Left hindlimb (tissue), 1 donor: Measurements from ENCODE around the gene FANCG.

ENCODE experiments used
- DNase-seq: peaks from one replicate; pipeline ENCODE4 v3.0.0-alpha.2; 2018

FANCG gene

GRCh38 chr9:35102769-35103659 is 23.3 kb upstream of the FANCG start, which contains the start of gene STOML2:
STOML2 (minus strand) TSS chr9:35103131; CDS start chr9:35103094, 37 bp downstream.
- DNase-seq: peak; percentile 96

- no peak for DNase-seq
Observed at GRCh38 chr9:35102465-35102768, 22.7 kb upstream of the FANCG start.

GRCh38 chr9:35097573-35097972 is 17.8 kb upstream of the FANCG start:
- no peak for DNase-seq

- peak; percentile 88 for DNase-seq
Observed at GRCh38 chr9:35096035-35096849, 16.5 kb upstream of the FANCG start, which contains the start of gene PIGO. PIGO (minus strand) TSS chr9:35096591; CDS start chr9:35095565, 1,026 bp downstream.

GRCh38 chr9:35091536-35091935 is 11.8 kb upstream of the FANCG start:
- no peak for DNase-seq

- no peak for DNase-seq
Observed at GRCh38 chr9:35089434-35089833, 9.7 kb upstream of the FANCG start.

- no peak for DNase-seq
Observed at GRCh38 chr9:35085078-35085477, 5.3 kb upstream of the FANCG start.

GRCh38 chr9:35079041-35079425 is 709 bp downstream of the FANCG start:
- peak; percentile 23 for DNase-seq

GRCh38 chr9:35078066-35078465 is 1.7 kb downstream of the FANCG start:
- peak; percentile 13 for DNase-seq

- DNase-seq: no peak
Observed at GRCh38 chr9:35076848-35077247, 2.9 kb downstream of the FANCG start.

- peak; percentile 31 for DNase-seq
Observed at GRCh38 chr9:35075358-35075757, 4.4 kb downstream of the FANCG start.

- DNase-seq: no peak
Observed at GRCh38 chr9:35074791-35075190, 5.0 kb downstream of the FANCG start.

- no peak for DNase-seq
Observed at GRCh38 chr9:35074141-35074540, 5.6 kb downstream of the FANCG start.

- no peak for DNase-seq
Observed at GRCh38 chr9:35073279-35073612, 6.5 kb downstream of the FANCG start.

- peak; percentile 99 for DNase-seq
Observed at GRCh38 chr9:35072461-35073278, 7.1 kb downstream of the FANCG start, which contains the start of gene VCP. VCP (minus strand) TSS chr9:35072625; CDS start chr9:35072353, 272 bp downstream.

- peak; percentile 88 for DNase-seq
Observed at GRCh38 chr9:35071814-35072460, 7.8 kb downstream of the FANCG start.

- DNase-seq: peak; percentile 1
Observed at GRCh38 chr9:35070823-35071813, 8.6 kb downstream of the FANCG start.

- DNase-seq: no peak
Observed at GRCh38 chr9:35069020-35069419, 10.7 kb downstream of the FANCG start.

- peak; percentile 1 for DNase-seq
Observed at GRCh38 chr9:35067056-35067455, 12.7 kb downstream of the FANCG start.

GRCh38 chr9:35060548-35061207 is 19.1 kb downstream of the FANCG start:
- DNase-seq: peak; percentile 14

- peak; percentile 9 for DNase-seq
Observed at GRCh38 chr9:35059438-35059837, 20.3 kb downstream of the FANCG start.
